HUES64 (cell line): Measurements from ENCODE around the gene SGCG.
"Not testable (repeated sequence)": the region's sequence is repeated elsewhere in the genome, so short reads cannot be mapped to it uniquely, and the experiment has no call there.

Experiments used
- H3K27ac ChIP-seq: 2 replicates; pipeline ENCODE4 v1.7.0; 2013; ENCODE audit warnings: low read depth, low read length, inconsistent platforms
- H3K27me3 ChIP-seq: 2 replicates; pipeline ENCODE4 v1.6.1; 2013; ENCODE audit warnings: mild to moderate bottlenecking, low read length; ENCODE audit not compliant: insufficient read depth
- H3K36me3 ChIP-seq: 2 replicates; pipeline ENCODE4 v1.6.1; 2013; ENCODE audit warnings: mild to moderate bottlenecking, low read length; ENCODE audit not compliant: insufficient read depth
- H3K4me1 ChIP-seq: 2 replicates; pipeline ENCODE4 v1.6.1; 2013; ENCODE audit warnings: mild to moderate bottlenecking, low read length, moderate library complexity; ENCODE audit not compliant: insufficient read depth
- H3K4me3 ChIP-seq: 2 replicates; pipeline ENCODE4 v1.5.1; 2013; ENCODE audit warnings: mild to moderate bottlenecking, low read length, moderate library complexity
- H3K9ac ChIP-seq: 2 replicates; pipeline ENCODE4 v1.6.1; 2013; ENCODE audit warnings: mild to moderate bottlenecking, low read depth, low read length
- H3K9me3 ChIP-seq: 2 replicates; pipeline ENCODE4 v1.6.1; 2013; ENCODE audit warnings: low read depth, low read length; ENCODE audit not compliant: insufficient read depth
- WGBS: fragments of 150-250, 120-280 bp; methylation state at CpG from one replicate; pipeline ENCODE4 v1.1.7; 2013; ENCODE audit warnings: missing lambda C conversion rate; 5-methylcytosine and 5-hydroxymethylcytosine counted together

The SGCG gene

GRCh38 chr13:23288995-23289394 lies 108.2 kb downstream of the SGCG start:
- no peaks in the 10 kb centered on the region for H3K36me3 ChIP-seq
- no peak overlapping the region for H3K4me3 ChIP-seq
- H3K4me1 ChIP-seq: no peaks in the 10 kb centered on the region
- H3K9me3 ChIP-seq: no peaks in the 10 kb centered on the region
- no peaks in the 10 kb centered on the region for H3K27me3 ChIP-seq
- H3K27ac ChIP-seq: no peak overlapping the region
- WGBS: 87% methylated on average over 7 of the region's 7 CpGs
- no peak overlapping the region for H3K9ac ChIP-seq

GRCh38 chr13:23289917-23290357 lies 109.2 kb downstream of the SGCG start:
- WGBS: 94% methylated on average over 5 of the region's 5 CpGs
- Histone ChIP-seq H3K36me3 (no peaks in the 10 kb centered on the region), H3K4me3 (no peak overlapping the region), H3K4me1 (no peaks in the 10 kb centered on the region), H3K9me3 (no peaks in the 10 kb centered on the region), H3K27me3 (no peaks in the 10 kb centered on the region), H3K27ac (no peak overlapping the region), H3K9ac (no peak overlapping the region)

- H3K27ac ChIP-seq: no peak overlapping the region
- no peak overlapping the region for H3K9ac ChIP-seq
- H3K36me3 ChIP-seq: no peaks in the 10 kb centered on the region
- no peak overlapping the region for H3K4me3 ChIP-seq
- no CpG with 5 or more reads among the region's 1 CpG for WGBS
- no peaks in the 10 kb centered on the region for H3K4me1 ChIP-seq
- no peaks in the 10 kb centered on the region for H3K9me3 ChIP-seq
- no peaks in the 10 kb centered on the region for H3K27me3 ChIP-seq
Measured at GRCh38 chr13:23292586-23292985, 111.8 kb downstream of the SGCG start.

- H3K4me1 ChIP-seq, H3K9me3 ChIP-seq, H3K4me3 ChIP-seq, H3K27ac ChIP-seq, H3K9ac ChIP-seq, H3K27me3 ChIP-seq, H3K36me3 ChIP-seq: not testable (repeated sequence)
- 83% methylated on average over 6 of the region's 6 CpGs for WGBS
Measured at GRCh38 chr13:23314837-23315236, 134.1 kb downstream of the SGCG start.

GRCh38 chr13:23319883-23320224 lies 139.1 kb downstream of the SGCG start:
- Histone ChIP-seq H3K27ac (no peak overlapping the region), H3K9me3 (no peaks in the 10 kb centered on the region), H3K4me3 (no peak overlapping the region), H3K9ac (no peak overlapping the region), H3K27me3 (no peaks in the 10 kb centered on the region), H3K36me3 (no peaks in the 10 kb centered on the region), H3K4me1 (peaks cover 10% of the 10 kb centered on the region; the same call in 1 of the 2 replicates)
- WGBS: 95% methylated on average over 3 of the region's 3 CpGs

- H3K9ac ChIP-seq: no peak overlapping the region
Measured at GRCh38 chr13:23320926-23321534, 140.3 kb downstream of the SGCG start.

GRCh38 chr13:23321535-23322241 lies 140.9 kb downstream of the SGCG start:
- 89% methylated on average over 6 of the region's 6 CpGs for WGBS
- Histone ChIP-seq H3K4me3 (no peak overlapping the region), H3K9me3 (no peaks in the 10 kb centered on the region), H3K27me3 (no peaks in the 10 kb centered on the region), H3K36me3 (no peaks in the 10 kb centered on the region), H3K27ac (no peak overlapping the region), H3K9ac (no peak overlapping the region), H3K4me1 (peaks cover 10% of the 10 kb centered on the region; the same call in 1 of the 2 replicates)

More at GRCh38 chr13:23320926-23321534, 140.3 kb downstream of the SGCG start:
- Histone ChIP-seq H3K4me3 (no peak overlapping the region), H3K27ac (no peak overlapping the region), H3K36me3 (no peaks in the 10 kb centered on the region), H3K4me1 (peaks cover 10% of the 10 kb centered on the region; the same call in 1 of the 2 replicates), H3K27me3 (no peaks in the 10 kb centered on the region), H3K9me3 (no peaks in the 10 kb centered on the region)
- WGBS: 89% methylated on average over 3 of the region's 4 CpGs

GRCh38 chr13:23322353-23323336 lies 141.9 kb downstream of the SGCG start:
- Histone ChIP-seq H3K4me3 (no peak overlapping the region), H3K27me3 (no peaks in the 10 kb centered on the region), H3K36me3 (no peaks in the 10 kb centered on the region), H3K27ac (no peak overlapping the region), H3K9ac (no peak overlapping the region), H3K4me1 (peaks cover 10% of the 10 kb centered on the region; the same call in 1 of the 2 replicates), H3K9me3 (no peaks in the 10 kb centered on the region)
- 91% methylated on average over 14 of the region's 19 CpGs for WGBS

GRCh38 chr13:23323946-23324709 lies 143.3 kb downstream of the SGCG start:
- Histone ChIP-seq H3K27me3 (no peaks in the 10 kb centered on the region), H3K9me3 (no peaks in the 10 kb centered on the region)
- 81% methylated on average over 17 of the region's 17 CpGs for WGBS

GRCh38 chr13:23325191-23325590 lies 144.4 kb downstream of the SGCG start:
- no peaks in the 10 kb centered on the region; the same call in 1 of the 2 replicates for H3K36me3 ChIP-seq
- H3K27ac ChIP-seq: no peak overlapping the region
- 93% methylated on average over 2 of the region's 2 CpGs for WGBS
- no peak overlapping the region for H3K4me3 ChIP-seq
- peaks cover 10% of the 10 kb centered on the region; the same call in 1 of the 2 replicates for H3K4me1 ChIP-seq
- H3K27me3 ChIP-seq: no peaks in the 10 kb centered on the region
- H3K9me3 ChIP-seq: no peaks in the 10 kb centered on the region
- no peak overlapping the region for H3K9ac ChIP-seq

More at GRCh38 chr13:23323946-23324709, 143.3 kb downstream of the SGCG start:
- Histone ChIP-seq H3K27ac (0 out of 2 replicates have a peak overlapping the region, but pooled peaks have one; percentile 5), H3K36me3 (no peaks in the 10 kb centered on the region), H3K4me1 (peaks cover 10% of the 10 kb centered on the region; the same call in 1 of the 2 replicates), H3K9ac (no peak overlapping the region), H3K4me3 (no peak overlapping the region)
